GM19452 (cell line): ENCODE measurements around the gene TECTB.
"Not testable (repeated sequence)": the region's sequence is repeated elsewhere in the genome, so short reads cannot be mapped to it uniquely, and the experiment has no call there.

Experiments
- ATAC-seq: cut with Tn5 transposase; IDR thresholded peaks from one replicate; pipeline ENCODE4 v1.9.1; 2021; ENCODE audit not compliant: unreplicated experiment

TECTB gene

GRCh38 chr10:112283100-112283499, at the start of gene TECTB:
Gene TECTB, plus strand, starts transcription at chr10:112283400. Its CDS starts 335 bp downstream, at chr10:112283735.
- no peak for ATAC-seq

GRCh38 chr10:112235141-112235540, 48.1 kb upstream of the TECTB start:
- ATAC-seq: no peak

- ATAC-seq: no peak
Observed at GRCh38 chr10:112235920-112236319, 47.3 kb upstream of the TECTB start.

GRCh38 chr10:112236486-112236885, 46.7 kb upstream of the TECTB start:
- ATAC-seq: no peak

GRCh38 chr10:112239347-112239746, 43.9 kb upstream of the TECTB start:
- no peak for ATAC-seq

- no peak for ATAC-seq
Observed at GRCh38 chr10:112240441-112240840, 42.8 kb upstream of the TECTB start.

GRCh38 chr10:112241651-112242341, 41.4 kb upstream of the TECTB start:
- no peak for ATAC-seq

GRCh38 chr10:112242769-112243168, 40.4 kb upstream of the TECTB start:
- ATAC-seq: no peak

- no peak for ATAC-seq
Observed at GRCh38 chr10:112243713-112244112, 39.5 kb upstream of the TECTB start.

GRCh38 chr10:112244197-112244596, 39.0 kb upstream of the TECTB start:
- no peak for ATAC-seq

GRCh38 chr10:112247791-112248190, 35.4 kb upstream of the TECTB start:
- no peak for ATAC-seq

- ATAC-seq: no peak
Observed at GRCh38 chr10:112248584-112249295, 34.5 kb upstream of the TECTB start.

- no peak for ATAC-seq
Observed at GRCh38 chr10:112249722-112250121, 33.5 kb upstream of the TECTB start.

- no peak for ATAC-seq
Observed at GRCh38 chr10:112250555-112250954, 32.6 kb upstream of the TECTB start.

GRCh38 chr10:112251238-112251637, 32.0 kb upstream of the TECTB start:
- ATAC-seq: not testable (repeated sequence)

- ATAC-seq: no peak
Observed at GRCh38 chr10:112258407-112258806, 24.8 kb upstream of the TECTB start.

GRCh38 chr10:112259688-112260087, 23.5 kb upstream of the TECTB start:
- ATAC-seq: no peak

- ATAC-seq: no peak
Observed at GRCh38 chr10:112260831-112261230, 22.4 kb upstream of the TECTB start.

- ATAC-seq: no peak
Observed at GRCh38 chr10:112261281-112261822, 21.8 kb upstream of the TECTB start.

- ATAC-seq: no peak
Observed at GRCh38 chr10:112262546-112262945, 20.7 kb upstream of the TECTB start.

GRCh38 chr10:112265745-112266144, 17.5 kb upstream of the TECTB start:
- ATAC-seq: no peak

- ATAC-seq: no peak
Observed at GRCh38 chr10:112269266-112269665, 13.9 kb upstream of the TECTB start.
